ENCODE measurements around the gene EID3. TPM values are rescaled to one million over a fixed set of nuclear protein-coding genes. Genes with fewer than 3 reads are reported as not detected.

The EID3 gene
- total and polyA plus RNA-seq, 2 donors (not counting 1 experiment from before 2014, with no cell fraction given) = 6.4 to 9.4 TPM

DNA sequence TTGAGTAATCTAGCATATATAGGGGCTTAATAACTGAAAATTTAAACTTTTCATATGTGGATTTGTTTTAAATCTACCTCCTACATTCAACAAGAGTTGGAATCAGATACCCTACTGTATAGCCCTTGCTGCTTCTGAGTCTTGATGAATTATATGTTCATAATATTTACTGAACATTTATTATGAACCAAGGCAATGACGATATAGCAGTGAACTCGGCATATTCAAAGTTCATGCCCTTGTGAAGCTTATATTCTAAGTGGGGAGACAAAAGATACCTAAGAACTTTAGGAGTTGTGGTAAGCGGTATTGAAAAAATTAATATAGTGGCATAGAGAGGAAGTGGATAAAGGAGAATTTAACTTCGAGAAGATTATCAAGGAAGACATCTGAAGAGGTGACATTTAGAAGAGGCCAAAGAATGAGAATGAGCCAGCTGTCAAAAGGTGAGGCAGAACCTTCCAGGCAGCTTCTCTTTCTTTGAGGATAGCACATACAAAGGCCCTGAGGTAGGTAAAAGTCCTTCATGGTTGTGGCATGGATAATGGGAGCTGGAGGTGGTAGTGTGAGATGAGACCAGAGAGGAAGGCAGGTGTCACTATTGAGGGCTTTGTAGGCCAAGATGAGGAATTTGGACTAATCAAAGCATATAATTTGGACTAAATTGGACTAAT is 10.2 kb downstream of the EID3 start:
- DNase-seq (no peak), ATAC-seq (ENCODE audit: low read depth) (no peak)
- CTCF ChIA-PET = interaction anchor here (0.9 to 1.1 kb wide), 2 partner anchors 98 to 739 kb away, joined by 3 to 4 read pairs; partner anchors contain the start of gene TXNRD1
- no peaks in the 10 kb centered on the region for H3K27me3 ChIP-seq (replicated peaks in 1 of 4; ENCODE audit: control extremely low read depth in 1 of 4, control insufficient read depth in 3 of 4, insufficient read depth in 4 of 4, low read length in 3 of 4)
- H4K20me1 ChIP-seq (ENCODE audit: control insufficient read depth, insufficient read depth, low read length, poor library complexity, severe bottlenecking) = no peaks in the 10 kb centered on the region
- POLR2A ChIA-PET = no interaction called here
- intact Hi-C loops (cut with micrococcal nuclease) = no loop called here
- no peak overlapping the region for H3K27ac ChIP-seq (ENCODE audit: low read length in 2 of 2)
- Mint-ChIP-seq H3K9me3 (ENCODE audit: insufficient read depth) (no peaks in the 10 kb centered on the region), H3K27ac (no peak overlapping the region), H3K27me3 (no peaks in the 10 kb centered on the region), H3K4me1 (no peaks in the 10 kb centered on the region), H3K4me3 (no peak overlapping the region)
- no peak overlapping the region for H3K9ac ChIP-seq (ENCODE audit: low read length)
- no peak overlapping the region for H3K4me2 ChIP-seq (replicated peaks; ENCODE audit: low read depth, low read length, poor library complexity, severe bottlenecking)
- TF ChIP-seq CTCF (IDR thresholded peaks at IDR 0.05) (no peak), EZH2 (IDR thresholded peaks at IDR 0.05; ENCODE audit: borderline replicate concordance, insufficient read depth, low read depth, low read length, poor library complexity, severe bottlenecking) (no peak)
- H3K9me3 ChIP-seq (ENCODE audit: control extremely low read depth in 1 of 3, control insufficient read depth in 2 of 3, insufficient read depth in 1 of 3, low read length in 2 of 3) = no peaks in the 10 kb centered on the region
- peaks cover 8 to 44% of the 10 kb centered on the region in 2 experiments for H3K36me3 ChIP-seq (replicated peaks in 1 of 2; ENCODE audit: control extremely low read depth in 1 of 2, control insufficient read depth in 1 of 2, extremely low read depth in 1 of 2, insufficient read depth in 2 of 2, low read length in 1 of 2)
- 89% methylated on average over 3 of the region's 4 CpGs for WGBS (ENCODE audit: insufficient coverage)
- no peak overlapping the region for H2AFZ ChIP-seq (ENCODE audit: insufficient read depth, low read depth, low read length, poor library complexity, severe bottlenecking)
- no peaks in the 10 kb centered on the region for H3K4me1 ChIP-seq (ENCODE audit: control insufficient read depth in 2 of 2, insufficient read depth in 2 of 2, low read length in 2 of 2)
- no peak overlapping the region for H3K4me3 ChIP-seq (ENCODE audit: control extremely low read depth in 1 of 5, extremely low read depth in 1 of 5, insufficient read depth in 1 of 5, low read depth in 2 of 5, low read length in 4 of 5)
- peaks cover 8% of the 10 kb centered on the region for H3K79me2 ChIP-seq (ENCODE audit: control insufficient read depth, insufficient read depth, low read length)

- no peak overlapping the region for H3K4me2 ChIP-seq (replicated peaks; ENCODE audit: low read depth, low read length, poor library complexity, severe bottlenecking)
Observed at GRCh38 chr12:104314242-104314614, 10.7 kb downstream of the EID3 start.

More at GRCh38 chr12:104314242-104314614, 10.7 kb downstream of the EID3 start:
- ChIA-PET CTCF (interaction anchor here (0.9 kb wide), 1 partner anchor 738 kb away, joined by 3 read pairs; no protein-coding TSS in a partner anchor), POLR2A (no interaction called here)
- H3K4me3 ChIP-seq (ENCODE audit: control extremely low read depth in 1 of 5, extremely low read depth in 1 of 5, insufficient read depth in 1 of 5, low read depth in 2 of 5, low read length in 4 of 5) = no peak overlapping the region
- H2AFZ ChIP-seq (ENCODE audit: insufficient read depth, low read depth, low read length, poor library complexity, severe bottlenecking) = no peak overlapping the region
- no peak for ATAC-seq (ENCODE audit: low read depth)
- Mint-ChIP-seq H3K4me1 (no peaks in the 10 kb centered on the region), H3K4me3 (no peak overlapping the region), H3K9me3 (ENCODE audit: insufficient read depth) (no peaks in the 10 kb centered on the region), H3K27ac (no peak overlapping the region), H3K27me3 (no peaks in the 10 kb centered on the region)
- H3K27ac ChIP-seq (ENCODE audit: low read length in 2 of 2) = no peak overlapping the region
- H4K20me1 ChIP-seq (ENCODE audit: control insufficient read depth, insufficient read depth, low read length, poor library complexity, severe bottlenecking) = no peaks in the 10 kb centered on the region
- peaks cover 3% of the 10 kb centered on the region for H3K79me2 ChIP-seq (ENCODE audit: control insufficient read depth, insufficient read depth, low read length)
- no CpG with 5 or more reads among the region's 1 CpG for WGBS (ENCODE audit: insufficient coverage)
- H3K27me3 ChIP-seq (replicated peaks in 1 of 4; ENCODE audit: control extremely low read depth in 1 of 4, control insufficient read depth in 3 of 4, insufficient read depth in 4 of 4, low read length in 3 of 4) = no peaks in the 10 kb centered on the region
- no peak for DNase-seq
- H3K36me3 ChIP-seq (replicated peaks in 1 of 2; ENCODE audit: control extremely low read depth in 1 of 2, control insufficient read depth in 1 of 2, extremely low read depth in 1 of 2, insufficient read depth in 2 of 2, low read length in 1 of 2) = peaks cover 8 to 49% of the 10 kb centered on the region in 2 experiments
- no peak for TF ChIP-seq EZH2 (IDR thresholded peaks at IDR 0.05; ENCODE audit: borderline replicate concordance, insufficient read depth, low read depth, low read length, poor library complexity, severe bottlenecking)
- no peak for TF ChIP-seq CTCF (IDR thresholded peaks at IDR 0.05)
- intact Hi-C loops (cut with micrococcal nuclease) = no loop called here
- H3K4me1 ChIP-seq (ENCODE audit: control insufficient read depth in 2 of 2, insufficient read depth in 2 of 2, low read length in 2 of 2) = no peaks in the 10 kb centered on the region
- no peaks in the 10 kb centered on the region for H3K9me3 ChIP-seq (ENCODE audit: control extremely low read depth in 1 of 3, control insufficient read depth in 2 of 3, insufficient read depth in 1 of 3, low read length in 2 of 3)
- no peak overlapping the region for H3K9ac ChIP-seq (ENCODE audit: low read length)

Measured in B cell (primary cell).